Liver (tissue), 3 donors: ENCODE data around the gene ELL.

ENCODE experiments used
- CTCF ChIP-seq: fragments of 150-350 bp; IDR thresholded peaks from 2 replicates; pipeline ENCODE4 v1.5.1; 2017; ENCODE audit warnings: improper control_type of control experiment, low read depth, low read length; ENCODE audit not compliant: missing input control
- GABPA ChIP-seq, 2 donors: IDR thresholded peaks in 1 of 2; conservative IDR thresholded peaks in 1 of 2; 2 replicates each; pipeline ENCODE4 v1.6.1; 2016; ENCODE audit warnings: antibody characterized with exemption in 2 of 2, mild to moderate bottlenecking in 1 of 2, moderate library complexity in 1 of 2
- JUND ChIP-seq, 2 donors: IDR thresholded peaks; 2 replicates each; pipeline ENCODE4 v1.6.1; 2016; ENCODE audit warnings: antibody characterized with exemption in 2 of 2
- RXRA ChIP-seq, 2 donors: IDR thresholded peaks; 2 replicates each; pipeline ENCODE4 v1.6.1; 2017 to 2018; ENCODE audit warnings: antibody characterized with exemption in 2 of 2, mild to moderate bottlenecking in 1 of 2
- donor health status: healthy.
- donor health status: healthy.

- TF ChIP-seq JUND (IDR thresholded peaks at IDR 0.05) (no peak), RXRA (IDR thresholded peaks at IDR 0.05) (no peak), CTCF (no peak), GABPA (IDR thresholded peaks at IDR 0.05 in 1 of 2, conservative IDR thresholded peaks at IDR 0.05 in 1 of 2) (no peak)
These were observed 20.5 kb downstream of the ELL start for GRCh38 chr19:18501351-18501750.
